ENCODE results near the gene ADGRG4.
A peak's percentile ranks its signal among the peaks of the same experiment; 100 is the strongest.

GRCh38 chrX:136272325-136272724, 28.4 kb upstream of the ADGRG4 start:
- TF ChIP-seq EZH2phosphoT487 (IDR thresholded peaks at IDR 0.05; ENCODE audit: borderline replicate concordance), result no peak
- TF ChIP-seq, protein P1, sequence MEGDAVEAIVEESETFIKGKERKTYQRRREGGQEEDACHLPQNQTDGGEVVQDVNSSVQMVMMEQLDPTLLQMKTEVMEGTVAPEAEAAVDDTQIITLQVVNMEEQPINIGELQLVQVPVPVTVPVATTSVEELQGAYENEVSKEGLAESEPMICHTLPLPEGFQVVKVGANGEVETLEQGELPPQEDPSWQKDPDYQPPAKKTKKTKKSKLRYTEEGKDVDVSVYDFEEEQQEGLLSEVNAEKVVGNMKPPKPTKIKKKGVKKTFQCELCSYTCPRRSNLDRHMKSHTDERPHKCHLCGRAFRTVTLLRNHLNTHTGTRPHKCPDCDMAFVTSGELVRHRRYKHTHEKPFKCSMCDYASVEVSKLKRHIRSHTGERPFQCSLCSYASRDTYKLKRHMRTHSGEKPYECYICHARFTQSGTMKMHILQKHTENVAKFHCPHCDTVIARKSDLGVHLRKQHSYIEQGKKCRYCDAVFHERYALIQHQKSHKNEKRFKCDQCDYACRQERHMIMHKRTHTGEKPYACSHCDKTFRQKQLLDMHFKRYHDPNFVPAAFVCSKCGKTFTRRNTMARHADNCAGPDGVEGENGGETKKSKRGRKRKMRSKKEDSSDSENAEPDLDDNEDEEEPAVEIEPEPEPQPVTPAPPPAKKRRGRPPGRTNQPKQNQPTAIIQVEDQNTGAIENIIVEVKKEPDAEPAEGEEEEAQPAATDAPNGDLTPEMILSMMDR (conservative IDR thresholded peaks at IDR 0.05; ENCODE audit: low read length), result peak; percentile 32

All from Loucy (cell line).